Esophagus muscularis mucosa (tissue), 4 donors: ENCODE measurements around the gene EPN1. TPM values are rescaled to one million over a fixed set of nuclear protein-coding genes. Genes with fewer than 3 reads are reported as not detected.

Source experiments
- DNase-seq: peaks from one replicate; pipeline ENCODE4 v3.0.0-alpha.2; 2017; ENCODE audit errors: extremely low spot score
- H3K27ac ChIP-seq, 4 donors: fragments of 200-600 bp; sonication (generic); replicated peaks in 1 of 4; 1 replicate in 3 of 4; 2 replicates in 1 of 4; pipeline ENCODE4 v1.5.1; 2016 to 2019; ENCODE audit warnings: mild to moderate bottlenecking in 1 of 4
- H3K27me3 ChIP-seq, 4 donors: fragments of 200-600 bp; sonication (generic); one replicate each; pipeline versions ENCODE4 v1.5.1 to v1.6.0; 2016 to 2019
- H3K36me3 ChIP-seq, 4 donors: fragments of 200-600 bp; sonication (generic); one replicate each; pipeline ENCODE4 v1.5.1; 2016 to 2019
- H3K4me1 ChIP-seq, 4 donors: fragments of 200-600 bp; sonication (generic); one replicate each; pipeline ENCODE4 v1.5.1; 2016 to 2019
- H3K4me3 ChIP-seq, 4 donors: fragments of 200-600 bp; sonication (generic); 1 replicate in 2 of 4; 2 replicates in 2 of 4; pipeline ENCODE4 v1.5.1; 2016 to 2019; ENCODE audit warnings: mild to moderate bottlenecking in 4 of 4, moderate library complexity in 1 of 4
- H3K9me3 ChIP-seq, 4 donors: fragments of 200-600 bp; sonication (generic); 1 replicate in 3 of 4; 2 replicates in 1 of 4; pipeline ENCODE4 v1.5.1; 2016 to 2019
- CTCF ChIP-seq, 3 experiments: fragments of 200-600 bp in 2 of 3; fragments of 450-650 bp in 1 of 3; sonication (generic) in 2 of 3; IDR thresholded peaks; one replicate each; pipeline ENCODE4 v1.5.1; 2017 to 2019; ENCODE audit warnings: antibody characterized with exemption in 3 of 3, mild to moderate bottlenecking in 2 of 3, moderate library complexity in 1 of 3
- EP300 ChIP-seq: sonication (generic); formaldehyde crosslinking; IDR thresholded peaks from one replicate; pipeline ENCODE4 v1.6.1; 2017; ENCODE audit warnings: antibody characterized with exemption
- POLR2A ChIP-seq: fragments of 450-650 bp; IDR thresholded peaks from one replicate; pipeline ENCODE4 v1.6.1; 2017; ENCODE audit warnings: antibody characterized with exemption, moderate library complexity, mild to moderate bottlenecking, low read depth
- POLR2AphosphoS5 ChIP-seq, 2 donors: sonication (generic); formaldehyde crosslinking; IDR thresholded peaks; one replicate each; pipeline ENCODE4 v1.6.1; 2017; ENCODE audit warnings: antibody characterized with exemption in 2 of 2
- WGBS: methylation state at CpG from one replicate; pipeline ENCODE4 v1.1.5; 2018; 5-methylcytosine and 5-hydroxymethylcytosine counted together
- intact Hi-C: fragments of 100-400 bp; cut with DNase I; formaldehyde crosslinking; loops from one replicate; pipeline ENCODE4 v1.15.1; 2023
- total RNA-seq, 4 donors: library from RNA; depleted of rRNA; stranded (reverse); fragments of >200 nt; gene quantifications; one replicate each; pipeline versions ENCODE4 v1.1.0 to v1.2.1, GENCODE V29; 2016

The EPN1 gene
- total RNA-seq, 4 donors from 2014 or later = 30.7 to 176 (median 104) TPM

GRCh38 chr19:55673465-55673864, 1.6 kb upstream of the EPN1 start:
- H3K27ac ChIP-seq = peak overlapping the region in 2 of 4 donors; percentile 86 to 96
- intact Hi-C loops = loop anchor here (2.0 kb wide), 1 partner anchor 17 kb away; no protein-coding TSS in a partner anchor

GRCh38 chr19:55673889-55674288, 1.1 kb upstream of the EPN1 start:
- TF ChIP-seq EP300 (no peak), CTCF (IDR thresholded peaks at IDR 0.05) (no peak), POLR2A (no peak), POLR2AphosphoS5 (IDR thresholded peaks at IDR 0.05) (no peak)
- intact Hi-C loops = loop anchor here (2.0 kb wide), 1 partner anchor 17 kb away; no protein-coding TSS in a partner anchor
- Histone ChIP-seq H3K4me3 (peak overlapping the region in 1 of 4 donors; percentile 94), H3K27me3 (no peaks in the 10 kb centered on the region), H3K36me3 (peaks cover 27 to 65% (median 55%) of the 10 kb centered on the region in 4 donors), H3K4me1 (peaks cover 33 to 71% (median 53%) of the 10 kb centered on the region in 4 donors), H3K9me3 (no peaks in the 10 kb centered on the region), H3K27ac (peak overlapping the region; percentile 85 to 96 (median 88))
- DNase-seq = no peak
- 59% methylated on average over 13 of the region's 15 CpGs for WGBS

More at GRCh38 chr19:55673465-55673864, 1.6 kb upstream of the EPN1 start:
- no peak for TF ChIP-seq POLR2AphosphoS5 (IDR thresholded peaks at IDR 0.05)
- TF ChIP-seq EP300 = no peak
- TF ChIP-seq POLR2A = no peak
- no peak for TF ChIP-seq CTCF (IDR thresholded peaks at IDR 0.05)
- H3K4me3 ChIP-seq = no peak overlapping the region
- DNase-seq = no peak
- no peaks in the 10 kb centered on the region for H3K27me3 ChIP-seq
- H3K36me3 ChIP-seq = peaks cover 27 to 65% (median 55%) of the 10 kb centered on the region in 4 donors
- no peaks in the 10 kb centered on the region for H3K9me3 ChIP-seq
- peaks cover 33 to 67% (median 51%) of the 10 kb centered on the region in 4 donors for H3K4me1 ChIP-seq
- WGBS = 82% methylated on average over 5 of the region's 9 CpGs

GRCh38 chr19:55674459-55674840, 576 bp upstream of the EPN1 start:
- Histone ChIP-seq H3K9me3 (no peaks in the 10 kb centered on the region), H3K27me3 (no peaks in the 10 kb centered on the region), H3K27ac (peak overlapping the region; percentile 85 to 96 (median 88)), H3K4me3 (peak overlapping the region; percentile 73 to 100 (median 94)), H3K4me1 (peaks cover 33 to 75% (median 56%) of the 10 kb centered on the region in 4 donors), H3K36me3 (peaks cover 25 to 65% (median 55%) of the 10 kb centered on the region in 4 donors)
- DNase-seq = no peak
- TF ChIP-seq CTCF (IDR thresholded peaks at IDR 0.05) (no peak), POLR2AphosphoS5 (IDR thresholded peaks at IDR 0.05) (no peak), EP300 (no peak), POLR2A (no peak)
- 27% methylated on average over 13 of the region's 17 CpGs for WGBS
- intact Hi-C loops = no loop called here

GRCh38 chr19:55675661-55676354, 782 bp downstream of the EPN1 start:
- H3K27me3 ChIP-seq = no peaks in the 10 kb centered on the region
- intact Hi-C loops = no loop called here
- peaks cover 33 to 80% (median 62%) of the 10 kb centered on the region in 4 donors for H3K4me1 ChIP-seq
- H3K36me3 ChIP-seq = peaks cover 22 to 65% (median 55%) of the 10 kb centered on the region in 4 donors
- TF ChIP-seq POLR2AphosphoS5 (IDR thresholded peaks at IDR 0.05) (no peak), EP300 (no peak), POLR2A (no peak), CTCF (IDR thresholded peaks at IDR 0.05) (no peak)
- DNase-seq = no peak
- peak overlapping the region; percentile 73 to 100 (median 94) for H3K4me3 ChIP-seq
- H3K27ac ChIP-seq = peak overlapping the region; percentile 85 to 96 (median 88)
- 18% methylated on average over 16 of the region's 16 CpGs for WGBS
- H3K9me3 ChIP-seq = no peaks in the 10 kb centered on the region
